Psoas muscle (tissue), 8 donors: ENCODE data around the gene S100G. TPM values are rescaled to one million over a fixed set of nuclear protein-coding genes. Genes with fewer than 3 reads are reported as not detected.

Experiments
- ATAC-seq, 4 donors: fragments of 200-7000 bp; cut with Tn5 transposase; one replicate each; pipeline ENCODE4 v1.9.1; 2020; ENCODE audit warnings: moderate library complexity in 3 of 4, mild to moderate bottlenecking in 2 of 4
- DNase-seq, 2 donors: peaks; one replicate each; pipeline ENCODE4 v3.0.0-alpha.2; 2020
- H3K27ac ChIP-seq: fragments of 200-600 bp; one replicate; pipeline ENCODE4 v1.8.0; 2022
- H3K27me3 ChIP-seq, 3 donors: fragments of 200-600 bp in 1 of 3; one replicate each; pipeline versions ENCODE4 v1.6.1 to v1.8.0; 2013 to 2022; ENCODE audit warnings: low read length in 2 of 3, mild to moderate bottlenecking in 2 of 3, moderate library complexity in 1 of 3; ENCODE audit not compliant: insufficient read depth in 3 of 3
- H3K36me3 ChIP-seq, 2 donors: fragments of 200-600 bp in 1 of 2; one replicate each; pipeline versions ENCODE4 v1.6.1 to v1.8.0; 2013 to 2022; ENCODE audit warnings: low read depth in 1 of 2, mild to moderate bottlenecking in 1 of 2, moderate library complexity in 1 of 2; ENCODE audit not compliant: insufficient read depth in 1 of 2
- H3K4me1 ChIP-seq: fragments of 200-600 bp; one replicate; pipeline ENCODE4 v1.8.0; 2022
- H3K4me3 ChIP-seq: fragments of 200-600 bp; one replicate; pipeline ENCODE4 v1.8.0; 2022; ENCODE audit warnings: mild to moderate bottlenecking
- H3K9me3 ChIP-seq: fragments of 200-600 bp; one replicate; pipeline ENCODE4 v1.8.0; 2022
- CTCF ChIP-seq: fragments of 200-600 bp; IDR thresholded peaks from one replicate; pipeline ENCODE4 v1.8.0; 2022; ENCODE audit warnings: antibody characterized with exemption
- WGBS, 3 donors: extraction: QIAGEN DNeasy Blood & Tissue Kit; methylation state at CpG; one replicate each; pipeline versions ENCODE4 v1.1.6 to v1.1.7; 2013; 5-methylcytosine and 5-hydroxymethylcytosine counted together
- intact Hi-C, 2 donors: fragments of 100-400 bp; cut with DNase I; formaldehyde crosslinking; loops; one replicate each; pipeline versions ENCODE4 v1.11.0 to v1.14.2; 2022
- polyA plus RNA-seq, 3 donors: library from polyadenylated mRNA; stranded (reverse); fragments of 200-250 nt; gene quantifications; one replicate each; pipeline ENCODE4 v1.2.3, GENCODE V29; 2013
- total RNA-seq, 4 donors: library from RNA; stranded (reverse); fragmentation: NEBNext Ultra II Directional in 2 of 4; extraction: Animal tissue kit (Norgen Biotek cat#: 25700) in 2 of 4; gene quantifications; one replicate each; pipeline versions ENCODE4 v1.2.1 to v1.2.4, GENCODE V29; 2021 to 2023
- donor health status: healthy with polysubstance abuse.
- donor health status: DM: no; HTN: no; CAD: no; lungs with moderate emphysema.
- donor health status: Bipolar disorder and iron deficiency.
- donor health status: healthy.
- donor health status: DM: yes; HTN: yes; CAD: no.
- donor health status: DM: no; HTN: no; CAD: no.
- donor health status: DM: no; HTN: no; CAD: no.
- donor health status: DM: yes; HTN: yes; CAD: no.

S100G gene
- total and polyA plus RNA-seq, 7 donors = 0.23 TPM; not detected in 6

- intact Hi-C loops = loop anchor here (10.0 kb wide), 2 partner anchors 232 to 542 kb away; partner anchors contain the start of gene GRPR (in 1 of the 2)
Measured at GRCh38 chrX:16666541-16666940, 16.6 kb downstream of the S100G start.

GRCh38 chrX:16671005-16671404 lies 21.0 kb downstream of the S100G start:
- ATAC-seq = peak in 3 of 4 donors; percentile 43 to 77 (median 49)
- peaks cover 0 to 10% of the 10 kb centered on the region in 2 donors for H3K36me3 ChIP-seq
- no peak for DNase-seq
- no peak overlapping the region for H3K27ac ChIP-seq
- H3K4me3 ChIP-seq = no peak overlapping the region
- no peaks in the 10 kb centered on the region for H3K4me1 ChIP-seq
- no peaks in the 10 kb centered on the region for H3K9me3 ChIP-seq
- H3K27me3 ChIP-seq = peaks cover 0 to 2% (median 0%) of the 10 kb centered on the region in 3 donors
- TF ChIP-seq CTCF = peak; percentile 40
- intact Hi-C loops = loop anchor here in 1 of 2 donors (2.0 kb wide), 1 partner anchor 234 kb away; no protein-coding TSS in a partner anchor

More at GRCh38 chrX:16666541-16666940, 16.6 kb downstream of the S100G start:
- WGBS, 3 donors = 58 to 64% (median 62%) methylated on average over 4 of the region's 4 CpGs
- H3K9me3 ChIP-seq = no peaks in the 10 kb centered on the region
- H3K36me3 ChIP-seq = peaks cover 0 to 7% of the 10 kb centered on the region in 2 donors
- TF ChIP-seq CTCF = no peak
- no peak for ATAC-seq
- H3K4me3 ChIP-seq = no peak overlapping the region
- no peak overlapping the region for H3K27ac ChIP-seq
- DNase-seq = no peak
- no peaks in the 10 kb centered on the region for H3K4me1 ChIP-seq
- peaks cover 0 to 20% (median 0%) of the 10 kb centered on the region in 3 donors for H3K27me3 ChIP-seq

- peaks cover 0 to 62% of the 10 kb centered on the region in 2 donors for H3K36me3 ChIP-seq
- intact Hi-C loops = no loop called here
Measured at GRCh38 chrX:16678689-16679088, 28.7 kb downstream of the S100G start.

GRCh38 chrX:16683007-16683664 lies 33.2 kb downstream of the S100G start:
- DNase-seq (no peak), ATAC-seq (no peak)
- Histone ChIP-seq H3K4me3 (no peak overlapping the region), H3K36me3 (peaks cover 0 to 48% of the 10 kb centered on the region in 2 donors), H3K27me3 (peaks cover 0 to 4% (median 0%) of the 10 kb centered on the region in 3 donors), H3K27ac (no peak overlapping the region), H3K4me1 (no peaks in the 10 kb centered on the region), H3K9me3 (no peaks in the 10 kb centered on the region)
- 87 to 98% (median 93%) methylated on average over 7 of the region's 7 CpGs for WGBS, 3 donors
- intact Hi-C loops = no loop called here
- TF ChIP-seq CTCF = no peak

More at GRCh38 chrX:16678689-16679088, 28.7 kb downstream of the S100G start:
- Histone ChIP-seq H3K4me1 (no peaks in the 10 kb centered on the region), H3K9me3 (no peaks in the 10 kb centered on the region), H3K27me3 (peaks cover 0 to 9% (median 0%) of the 10 kb centered on the region in 3 donors), H3K4me3 (no peak overlapping the region), H3K27ac (no peak overlapping the region)
- no peak for TF ChIP-seq CTCF
- DNase-seq = no peak
- ATAC-seq = no peak
- 70 to 83% (median 81%) methylated on average over 9 to 11 of the region's 11 CpGs for WGBS, 3 donors
